Astrocyte of the cerebellum (primary cell): ENCODE measurements around the gene CD55.

Experiments
- DNase-seq: peaks from one replicate; pipeline ENCODE4 v3.0.0-alpha.2; 2011; ENCODE audit warnings: low read depth
- H3K4me3 ChIP-seq: 2 replicates; pipeline ENCODE4 v1.5.1; 2011; ENCODE audit warnings: mild to moderate bottlenecking, low read depth, low read length, moderate library complexity
- CTCF ChIP-seq: IDR thresholded peaks from 2 replicates; pipeline ENCODE4 v1.5.1; 2012; ENCODE audit warnings: low read length, low read depth, moderate library complexity, mild to moderate bottlenecking; ENCODE audit errors: missing control alignments
- in situ Hi-C: cut with HindIII; loops from 2 replicates; pipeline ENCODE4 v1.10.0; 2017; ENCODE audit warnings: low sequenced_read_pairs

Gene CD55

DNA sequence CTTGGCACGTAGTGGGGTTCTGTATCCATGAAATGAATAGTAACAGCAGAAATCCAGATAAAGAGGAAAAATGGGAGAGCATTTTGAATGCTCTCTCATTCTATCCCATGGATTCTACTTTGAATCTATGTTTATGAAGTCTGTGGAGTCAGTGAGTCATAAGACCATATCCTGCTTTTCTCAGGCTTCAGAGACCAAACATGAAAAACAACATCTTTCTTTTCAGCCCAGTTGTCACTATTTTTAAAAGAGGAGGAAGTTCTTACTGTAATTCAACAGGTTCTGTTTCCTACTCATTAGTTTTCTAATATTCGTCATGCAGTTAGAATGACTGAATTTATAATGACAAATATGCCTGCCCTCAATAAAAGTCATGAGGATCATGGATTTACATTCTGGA lies 39.4 kb upstream of the CD55 start:
- DNase-seq, result no peak
- in situ Hi-C loops, result no loop called here

DNA sequence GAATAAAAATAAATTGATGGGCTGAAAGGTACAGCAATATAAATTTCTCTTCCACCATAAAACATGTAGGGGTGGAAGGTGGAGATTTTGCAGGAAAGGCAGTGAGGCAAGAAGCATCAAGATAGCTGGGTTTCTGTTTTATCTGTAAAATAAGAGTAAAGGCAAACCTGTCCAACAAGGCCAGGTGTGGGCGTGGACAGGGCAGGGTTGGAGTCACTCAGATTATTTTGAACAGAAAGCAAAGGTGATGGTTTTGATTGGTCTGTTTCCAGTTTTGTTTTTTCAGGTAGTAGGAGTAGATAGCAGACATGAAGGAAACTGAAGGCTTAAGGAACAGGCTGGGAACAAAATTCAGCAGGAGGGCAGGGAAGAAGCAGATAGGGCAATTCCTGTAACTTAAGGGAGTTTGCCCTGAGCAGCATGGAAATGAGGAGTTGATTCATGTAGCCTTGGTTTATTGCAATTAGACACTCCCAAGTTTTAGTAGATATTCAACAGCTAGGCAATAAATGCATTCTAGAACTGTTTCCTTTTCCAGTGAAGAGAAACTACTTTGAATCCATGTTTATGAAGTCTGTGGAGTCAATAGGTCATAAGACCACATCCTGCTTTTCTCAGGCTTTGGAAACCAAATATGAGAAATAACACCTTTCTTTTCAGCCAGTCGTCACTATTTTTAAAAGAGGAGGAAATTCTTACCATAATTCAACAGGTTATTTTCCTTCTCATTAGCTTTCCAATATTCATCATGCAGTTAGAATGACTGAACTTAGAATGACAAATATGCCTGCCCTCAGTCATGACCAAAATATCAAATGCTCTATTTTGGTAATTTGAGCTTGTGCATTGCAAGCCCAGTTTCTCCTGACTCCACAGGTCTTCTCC lies 38.7 kb upstream of the CD55 start:
- DNase-seq, result peak; percentile 16
- H3K4me3 ChIP-seq, result no peak overlapping the region
- no peak for TF ChIP-seq CTCF
- in situ Hi-C loops, result no loop called here

More for the DNA sequence above, 39.4 kb upstream of the CD55 start:
- H3K4me3 ChIP-seq, result no peak overlapping the region
- TF ChIP-seq CTCF, result no peak

GRCh38 chr1:207283421-207283820 lies 38.1 kb upstream of the CD55 start:
- H3K4me3 ChIP-seq, result no peak overlapping the region
- no peak for TF ChIP-seq CTCF
- DNase-seq, result no peak
- in situ Hi-C loops, result no loop called here

DNA sequence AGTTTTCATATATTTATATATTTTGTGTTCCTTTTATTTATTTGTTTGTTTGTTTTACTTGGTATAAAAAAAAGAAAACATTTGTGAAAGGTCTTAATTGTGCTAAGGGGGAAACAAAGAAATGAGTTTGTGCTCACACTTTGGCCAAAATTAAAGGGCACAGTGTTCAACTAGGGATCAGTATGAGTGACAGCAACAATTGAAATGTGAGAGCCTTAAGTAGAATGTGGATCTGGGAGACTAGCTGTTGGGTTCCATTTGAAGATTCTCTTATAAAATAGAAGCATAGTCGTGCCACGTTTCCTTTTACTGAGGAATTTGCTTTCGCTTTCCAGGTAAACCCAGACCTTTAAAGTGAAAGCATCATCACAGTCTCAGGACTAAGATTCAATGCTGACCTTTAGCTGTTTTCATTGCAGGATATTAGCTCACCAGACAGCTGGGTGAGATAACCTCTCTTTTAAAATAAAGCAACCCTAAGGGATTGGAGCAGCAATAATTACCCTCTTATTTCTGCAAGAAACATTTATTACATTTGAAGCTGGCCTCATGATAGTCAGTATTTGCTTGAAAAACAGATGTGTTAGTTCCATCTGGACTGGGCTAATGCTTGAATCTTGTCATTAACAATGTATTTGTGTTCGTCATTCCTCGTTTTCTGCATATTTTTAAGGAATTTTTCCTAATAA lies 37.1 kb upstream of the CD55 start:
- in situ Hi-C loops, result no loop called here
- TF ChIP-seq CTCF, result no peak
- no peak overlapping the region for H3K4me3 ChIP-seq
- DNase-seq, result no peak

DNA sequence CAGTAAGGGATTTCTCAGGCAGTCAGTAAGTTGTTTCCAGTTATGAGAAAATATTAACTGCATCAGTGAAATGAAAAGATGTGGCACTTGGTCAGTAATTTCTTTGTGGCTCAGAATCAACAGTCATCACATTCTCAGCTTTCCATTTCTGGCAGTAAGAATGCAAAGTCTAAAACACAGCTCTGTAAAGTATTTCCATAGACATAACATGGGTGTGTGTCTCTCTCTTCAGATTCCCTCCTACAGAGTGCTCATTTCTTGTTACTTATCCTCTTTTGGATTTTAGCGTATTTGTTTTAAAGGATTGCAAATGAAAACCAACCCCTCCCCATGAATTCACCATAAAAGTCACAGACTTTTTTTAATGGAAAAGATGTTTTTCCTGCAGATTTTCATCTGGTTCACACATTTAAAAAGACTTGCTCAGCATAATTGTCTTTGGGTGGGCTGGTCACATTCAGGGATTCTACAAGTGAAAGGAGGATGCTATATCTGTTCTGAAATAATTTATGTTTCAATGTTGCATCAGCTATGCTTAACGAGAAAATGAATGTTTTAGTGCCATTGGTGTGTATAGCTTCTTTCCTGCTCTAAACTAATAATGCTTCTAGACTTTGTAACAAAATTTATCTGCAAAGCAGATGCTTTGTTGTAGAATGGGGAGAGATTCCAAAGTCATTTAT lies 34.6 kb upstream of the CD55 start:
- H3K4me3 ChIP-seq, result no peak overlapping the region
- DNase-seq, result no peak
- TF ChIP-seq CTCF, result no peak
- in situ Hi-C loops, result no loop called here

DNA sequence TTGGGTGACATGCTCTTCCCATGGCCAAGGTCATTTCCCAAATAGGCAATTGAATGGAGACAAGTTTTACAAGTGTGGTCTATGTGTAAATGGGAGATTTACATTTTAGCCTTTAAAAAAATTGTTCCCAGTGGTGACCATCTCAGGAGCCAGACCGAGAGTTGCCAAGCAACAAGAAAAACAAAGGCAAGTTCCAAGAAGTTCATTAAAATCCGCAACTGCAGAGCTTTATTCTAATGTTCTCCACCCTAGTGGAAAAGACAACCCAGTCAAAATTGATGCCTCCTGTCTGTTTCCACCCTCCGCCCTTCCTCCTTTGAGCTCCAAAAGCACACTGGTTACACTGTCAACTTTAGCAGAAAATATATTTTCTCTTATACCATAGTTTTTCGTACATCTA lies 33.2 kb upstream of the CD55 start:
- in situ Hi-C loops, result no loop called here
- TF ChIP-seq CTCF, result no peak
- no peak overlapping the region for H3K4me3 ChIP-seq
- no peak for DNase-seq
